Osteoblast (primary cell): ENCODE data around the gene P3H2. TPM values are rescaled to one million over a fixed set of nuclear protein-coding genes. Genes with fewer than 3 reads are reported as not detected.

ENCODE experiments used
- DNase-seq: peaks from one replicate; pipeline ENCODE4 v3.0.0; 2011; ENCODE audit warnings: low spot score, mixed read lengths; ENCODE audit not compliant: insufficient read length; ENCODE audit errors: missing footprints
- H2AFZ ChIP-seq: 2 replicates; pipeline ENCODE4 v1.6.0; 2011; ENCODE audit warnings: mild to moderate bottlenecking, low read length
- H3K27ac ChIP-seq: 2 replicates; pipeline ENCODE4 v1.5.1; 2011; ENCODE audit warnings: mild to moderate bottlenecking, low read depth, low read length, moderate library complexity
- H3K27me3 ChIP-seq: 2 replicates; pipeline ENCODE4 v1.6.0; 2012; ENCODE audit warnings: mild to moderate bottlenecking, control low read depth, inconsistent platforms, low read length, moderate library complexity; ENCODE audit not compliant: insufficient read depth
- H3K36me3 ChIP-seq: 2 replicates; pipeline ENCODE4 v1.5.1; 2011; ENCODE audit warnings: mild to moderate bottlenecking, low read length, control low read depth, moderate library complexity; ENCODE audit not compliant: insufficient read depth
- H3K4me1 ChIP-seq: 2 replicates; pipeline ENCODE4 v1.5.1; 2011; ENCODE audit warnings: mild to moderate bottlenecking, low read length, control low read depth, moderate library complexity; ENCODE audit not compliant: insufficient read depth
- H3K4me2 ChIP-seq: 2 replicates; pipeline ENCODE4 v1.6.0; 2011; ENCODE audit warnings: mild to moderate bottlenecking, low read length; ENCODE audit not compliant: insufficient read depth
- H3K4me3 ChIP-seq: fragments of 200-600 bp; sonication (generic); 3 replicates; pipeline ENCODE4 v1.5.1; 2012; ENCODE audit warnings: mild to moderate bottlenecking, low read length, inconsistent platforms; ENCODE audit not compliant: insufficient read depth
- H3K79me2 ChIP-seq: 2 replicates; pipeline ENCODE4 v1.6.0; 2012; ENCODE audit warnings: mild to moderate bottlenecking, low read length, control low read depth, inconsistent platforms; ENCODE audit not compliant: insufficient read depth
- H3K9me3 ChIP-seq: 2 replicates; pipeline ENCODE4 v1.5.1; 2011; ENCODE audit warnings: low read depth, low read length, control low read depth
- H4K20me1 ChIP-seq: 2 replicates; pipeline ENCODE4 v1.6.0; 2012; ENCODE audit warnings: mild to moderate bottlenecking, low read length, control low read depth; ENCODE audit not compliant: insufficient read depth
- total RNA-seq: library from RNA; depleted of rRNA; stranded (reverse); fragments of >200 nt; gene quantifications from 2 replicates; pipeline ENCODE4 v1.2.3, GENCODE V29; 2012
- TF ChIP-seq, protein P1 (sequence below): IDR thresholded peaks from 2 replicates; pipeline ENCODE4 v1.5.1; 2011; ENCODE audit warnings: mild to moderate bottlenecking, low read depth, low read length, moderate library complexity; ENCODE audit errors: extremely low read depth

P3H2 gene
- total RNA-seq, 1 donor: 13.4 TPM

DNA sequence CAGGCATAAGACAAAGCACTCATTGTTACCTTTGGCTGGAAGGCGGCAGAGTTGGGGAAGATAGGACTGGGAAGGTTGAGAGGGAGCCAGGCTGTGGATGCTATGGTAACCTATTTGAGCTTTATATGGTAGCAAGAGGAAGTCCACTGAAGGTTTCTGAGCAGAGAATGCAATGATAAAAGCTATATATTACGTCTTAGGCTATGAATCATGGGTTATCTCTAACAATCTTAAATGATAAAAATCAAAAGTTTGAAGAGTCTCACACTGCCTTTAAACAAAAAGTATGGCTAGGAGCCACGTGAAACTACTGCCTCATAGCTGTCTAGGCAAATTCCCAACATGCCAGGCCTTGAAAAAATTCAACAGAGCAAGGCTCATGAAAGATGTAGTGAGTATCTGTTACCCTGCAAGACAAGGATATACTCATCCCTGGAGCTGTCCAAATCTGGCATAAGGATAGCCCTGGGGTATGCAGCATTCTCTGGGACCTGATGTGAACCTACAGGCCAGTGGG, 4.1 kb downstream of the P3H2 start:
- no peak overlapping the region for H3K4me2 ChIP-seq

DNA sequence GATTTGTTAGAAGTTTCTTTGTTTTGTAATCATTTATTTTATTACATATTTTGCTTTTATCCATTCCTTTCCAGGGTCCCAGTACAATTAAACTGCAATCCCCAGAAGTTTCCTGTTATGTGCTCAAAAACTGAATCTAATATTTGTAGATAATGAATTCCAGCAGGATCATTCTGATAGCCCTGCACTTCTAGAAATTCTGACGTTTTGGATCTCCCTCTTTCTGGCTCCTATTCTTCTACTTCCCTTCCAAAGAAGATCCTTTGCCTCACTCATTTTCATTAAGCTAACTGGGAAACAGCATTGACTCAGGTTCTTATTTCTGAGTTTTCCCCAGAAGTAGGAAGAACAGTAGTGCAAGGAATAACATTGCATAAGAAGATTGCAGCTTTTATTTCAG, 9.9 kb downstream of the P3H2 start:
- Histone ChIP-seq H3K27ac (no peak overlapping the region), H2AFZ (no peak overlapping the region), H3K4me3 (no peak overlapping the region), H3K79me2 (peaks cover 5% of the 10 kb centered on the region), H3K4me1 (peaks cover 3% of the 10 kb centered on the region), H3K27me3 (no peaks in the 10 kb centered on the region), H4K20me1 (no peaks in the 10 kb centered on the region), H3K4me2 (no peak overlapping the region), H3K36me3 (no peaks in the 10 kb centered on the region), H3K9me3 (no peaks in the 10 kb centered on the region)
- DNase-seq: no peak
- TF ChIP-seq, protein P1, sequence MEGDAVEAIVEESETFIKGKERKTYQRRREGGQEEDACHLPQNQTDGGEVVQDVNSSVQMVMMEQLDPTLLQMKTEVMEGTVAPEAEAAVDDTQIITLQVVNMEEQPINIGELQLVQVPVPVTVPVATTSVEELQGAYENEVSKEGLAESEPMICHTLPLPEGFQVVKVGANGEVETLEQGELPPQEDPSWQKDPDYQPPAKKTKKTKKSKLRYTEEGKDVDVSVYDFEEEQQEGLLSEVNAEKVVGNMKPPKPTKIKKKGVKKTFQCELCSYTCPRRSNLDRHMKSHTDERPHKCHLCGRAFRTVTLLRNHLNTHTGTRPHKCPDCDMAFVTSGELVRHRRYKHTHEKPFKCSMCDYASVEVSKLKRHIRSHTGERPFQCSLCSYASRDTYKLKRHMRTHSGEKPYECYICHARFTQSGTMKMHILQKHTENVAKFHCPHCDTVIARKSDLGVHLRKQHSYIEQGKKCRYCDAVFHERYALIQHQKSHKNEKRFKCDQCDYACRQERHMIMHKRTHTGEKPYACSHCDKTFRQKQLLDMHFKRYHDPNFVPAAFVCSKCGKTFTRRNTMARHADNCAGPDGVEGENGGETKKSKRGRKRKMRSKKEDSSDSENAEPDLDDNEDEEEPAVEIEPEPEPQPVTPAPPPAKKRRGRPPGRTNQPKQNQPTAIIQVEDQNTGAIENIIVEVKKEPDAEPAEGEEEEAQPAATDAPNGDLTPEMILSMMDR: no peak

More for the DNA sequence above, 4.1 kb downstream of the P3H2 start:
- H3K9me3 ChIP-seq: no peaks in the 10 kb centered on the region
- no peak overlapping the region for H3K27ac ChIP-seq
- no peaks in the 10 kb centered on the region for H3K36me3 ChIP-seq
- TF ChIP-seq, protein P1: no peak
- no peak overlapping the region for H3K4me3 ChIP-seq
- H3K27me3 ChIP-seq: no peaks in the 10 kb centered on the region
- H3K4me1 ChIP-seq: peaks cover 24% of the 10 kb centered on the region
- peaks cover 20% of the 10 kb centered on the region for H3K79me2 ChIP-seq
- peak; percentile 85 for DNase-seq
- H4K20me1 ChIP-seq: peaks cover 4% of the 10 kb centered on the region
- no peak overlapping the region for H2AFZ ChIP-seq

GRCh38 chr3:190109441-190109840, 11.3 kb downstream of the P3H2 start:
- Histone ChIP-seq H3K27ac (peak overlapping the region; percentile 12), H3K36me3 (no peaks in the 10 kb centered on the region)
- DNase-seq: no peak

GRCh38 chr3:190108804-190109203, 11.9 kb downstream of the P3H2 start:
- Histone ChIP-seq H3K4me2 (no peak overlapping the region), H3K27me3 (no peaks in the 10 kb centered on the region), H3K36me3 (no peaks in the 10 kb centered on the region), H3K4me3 (no peak overlapping the region), H2AFZ (no peak overlapping the region), H3K9me3 (no peaks in the 10 kb centered on the region), H3K4me1 (peaks cover 3% of the 10 kb centered on the region), H3K27ac (peak overlapping the region; percentile 12), H3K79me2 (peaks cover 5% of the 10 kb centered on the region), H4K20me1 (no peaks in the 10 kb centered on the region)
- no peak for DNase-seq
- TF ChIP-seq, protein P1: no peak

More at GRCh38 chr3:190109441-190109840, 11.3 kb downstream of the P3H2 start:
- no peaks in the 10 kb centered on the region for H3K27me3 ChIP-seq
- no peak overlapping the region for H3K4me2 ChIP-seq
- no peak overlapping the region for H2AFZ ChIP-seq
- TF ChIP-seq, protein P1: no peak
- peaks cover 5% of the 10 kb centered on the region for H3K79me2 ChIP-seq
- H4K20me1 ChIP-seq: no peaks in the 10 kb centered on the region
- peaks cover 3% of the 10 kb centered on the region for H3K4me1 ChIP-seq
- H3K4me3 ChIP-seq: no peak overlapping the region
- no peaks in the 10 kb centered on the region for H3K9me3 ChIP-seq
